Neural cell (in vitro differentiated cells): Measurements from ENCODE around the gene GNAS.

Source experiments
- EP300 ChIP-seq: fragments of 450-650 bp; conservative IDR thresholded peaks from 2 replicates; pipeline ENCODE4 v1.6.1; 2014; ENCODE audit warnings: antibody characterized with exemption, mild to moderate bottlenecking, moderate library complexity; ENCODE audit not compliant: poor library complexity, severe bottlenecking
- EZH2 ChIP-seq: fragments of 200-600, 300-800 bp; shearing (Covaris generic), sonication (generic); IDR thresholded peaks from 2 replicates; pipeline ENCODE4 v1.6.1; 2014; ENCODE audit warnings: antibody characterized with exemption, low read length, borderline replicate concordance, mild to moderate bottlenecking; ENCODE audit not compliant: insufficient read depth, poor library complexity, severe bottlenecking
- MXI1 ChIP-seq: fragments of 450-650 bp; conservative IDR thresholded peaks from 2 replicates; pipeline ENCODE4 v1.6.1; 2014; ENCODE audit warnings: antibody characterized with exemption, mild to moderate bottlenecking; ENCODE audit not compliant: poor library complexity, severe bottlenecking
- POLR2AphosphoS5 ChIP-seq: IDR thresholded peaks from 2 replicates; pipeline ENCODE4 v1.6.1; 2012
- RAD21 ChIP-seq: fragments of 450-650 bp; conservative IDR thresholded peaks from 2 replicates; pipeline ENCODE4 v1.6.1; 2014; ENCODE audit warnings: antibody characterized with exemption, mild to moderate bottlenecking, moderate library complexity
- SMC3 ChIP-seq: fragments of 450-650 bp; conservative IDR thresholded peaks from 2 replicates; pipeline ENCODE4 v1.6.1; 2014; ENCODE audit warnings: antibody characterized with exemption, mild to moderate bottlenecking, moderate library complexity; ENCODE audit not compliant: poor library complexity
- TAF1 ChIP-seq: IDR thresholded peaks from 2 replicates; pipeline ENCODE4 v1.6.1; 2012; ENCODE audit warnings: low read depth
- TF ChIP-seq, protein P1 (sequence below): fragments of 450-650 bp; IDR thresholded peaks from 2 replicates; pipeline ENCODE4 v1.5.1; 2014; ENCODE audit warnings: antibody characterized with exemption, mild to moderate bottlenecking, moderate library complexity; ENCODE audit not compliant: poor library complexity, severe bottlenecking
- TF ChIP-seq, protein P2 (sequence below): IDR thresholded peaks from 2 replicates; pipeline ENCODE4 v1.6.1; 2012; ENCODE audit warnings: borderline replicate concordance

DNA sequence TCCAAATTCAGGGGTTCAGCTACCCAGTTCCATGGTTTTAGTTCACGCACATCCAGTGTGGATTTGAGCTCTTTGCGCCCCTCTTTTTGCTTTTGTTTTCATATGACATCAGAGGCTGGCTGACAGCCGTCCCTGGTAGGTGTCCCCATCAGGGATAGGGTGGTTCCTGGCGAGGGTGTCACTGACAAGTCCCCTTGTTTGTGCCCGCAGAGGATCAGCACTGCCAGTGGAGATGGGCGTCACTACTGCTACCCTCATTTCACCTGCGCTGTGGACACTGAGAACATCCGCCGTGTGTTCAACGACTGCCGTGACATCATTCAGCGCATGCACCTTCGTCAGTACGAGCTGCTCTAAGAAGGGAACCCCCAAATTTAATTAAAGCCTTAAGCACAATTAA, 58.0 kb downstream of the GNAS start:
- TF ChIP-seq, protein P1, sequence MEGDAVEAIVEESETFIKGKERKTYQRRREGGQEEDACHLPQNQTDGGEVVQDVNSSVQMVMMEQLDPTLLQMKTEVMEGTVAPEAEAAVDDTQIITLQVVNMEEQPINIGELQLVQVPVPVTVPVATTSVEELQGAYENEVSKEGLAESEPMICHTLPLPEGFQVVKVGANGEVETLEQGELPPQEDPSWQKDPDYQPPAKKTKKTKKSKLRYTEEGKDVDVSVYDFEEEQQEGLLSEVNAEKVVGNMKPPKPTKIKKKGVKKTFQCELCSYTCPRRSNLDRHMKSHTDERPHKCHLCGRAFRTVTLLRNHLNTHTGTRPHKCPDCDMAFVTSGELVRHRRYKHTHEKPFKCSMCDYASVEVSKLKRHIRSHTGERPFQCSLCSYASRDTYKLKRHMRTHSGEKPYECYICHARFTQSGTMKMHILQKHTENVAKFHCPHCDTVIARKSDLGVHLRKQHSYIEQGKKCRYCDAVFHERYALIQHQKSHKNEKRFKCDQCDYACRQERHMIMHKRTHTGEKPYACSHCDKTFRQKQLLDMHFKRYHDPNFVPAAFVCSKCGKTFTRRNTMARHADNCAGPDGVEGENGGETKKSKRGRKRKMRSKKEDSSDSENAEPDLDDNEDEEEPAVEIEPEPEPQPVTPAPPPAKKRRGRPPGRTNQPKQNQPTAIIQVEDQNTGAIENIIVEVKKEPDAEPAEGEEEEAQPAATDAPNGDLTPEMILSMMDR: no peak
- TF ChIP-seq EZH2: no peak
- TF ChIP-seq RAD21: no peak
- TF ChIP-seq POLR2AphosphoS5: no peak
- TF ChIP-seq TAF1: no peak
- no peak for TF ChIP-seq SMC3
- TF ChIP-seq, protein P2, sequence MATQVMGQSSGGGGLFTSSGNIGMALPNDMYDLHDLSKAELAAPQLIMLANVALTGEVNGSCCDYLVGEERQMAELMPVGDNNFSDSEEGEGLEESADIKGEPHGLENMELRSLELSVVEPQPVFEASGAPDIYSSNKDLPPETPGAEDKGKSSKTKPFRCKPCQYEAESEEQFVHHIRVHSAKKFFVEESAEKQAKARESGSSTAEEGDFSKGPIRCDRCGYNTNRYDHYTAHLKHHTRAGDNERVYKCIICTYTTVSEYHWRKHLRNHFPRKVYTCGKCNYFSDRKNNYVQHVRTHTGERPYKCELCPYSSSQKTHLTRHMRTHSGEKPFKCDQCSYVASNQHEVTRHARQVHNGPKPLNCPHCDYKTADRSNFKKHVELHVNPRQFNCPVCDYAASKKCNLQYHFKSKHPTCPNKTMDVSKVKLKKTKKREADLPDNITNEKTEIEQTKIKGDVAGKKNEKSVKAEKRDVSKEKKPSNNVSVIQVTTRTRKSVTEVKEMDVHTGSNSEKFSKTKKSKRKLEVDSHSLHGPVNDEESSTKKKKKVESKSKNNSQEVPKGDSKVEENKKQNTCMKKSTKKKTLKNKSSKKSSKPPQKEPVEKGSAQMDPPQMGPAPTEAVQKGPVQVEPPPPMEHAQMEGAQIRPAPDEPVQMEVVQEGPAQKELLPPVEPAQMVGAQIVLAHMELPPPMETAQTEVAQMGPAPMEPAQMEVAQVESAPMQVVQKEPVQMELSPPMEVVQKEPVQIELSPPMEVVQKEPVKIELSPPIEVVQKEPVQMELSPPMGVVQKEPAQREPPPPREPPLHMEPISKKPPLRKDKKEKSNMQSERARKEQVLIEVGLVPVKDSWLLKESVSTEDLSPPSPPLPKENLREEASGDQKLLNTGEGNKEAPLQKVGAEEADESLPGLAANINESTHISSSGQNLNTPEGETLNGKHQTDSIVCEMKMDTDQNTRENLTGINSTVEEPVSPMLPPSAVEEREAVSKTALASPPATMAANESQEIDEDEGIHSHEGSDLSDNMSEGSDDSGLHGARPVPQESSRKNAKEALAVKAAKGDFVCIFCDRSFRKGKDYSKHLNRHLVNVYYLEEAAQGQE: no peak
- TF ChIP-seq EP300: no peak
- no peak for TF ChIP-seq MXI1
